HL-60 (cell line): ENCODE data around the gene ZDHHC21.

ENCODE experiments used
- DNase-seq, 2 experiments: peaks; one replicate each; pipeline ENCODE4 v3.0.0-alpha.2; 2010 to 2020; ENCODE audit warnings: low read depth in 1 of 2, low spot score in 1 of 2
- H3K27ac ChIP-seq: fragments of 250-450 bp; sonication (Bioruptor Pico); replicated peaks from 2 replicates; pipeline ENCODE4 v1.5.1; 2020; ENCODE audit warnings: mild to moderate bottlenecking, moderate library complexity
- H3K27me3 ChIP-seq: fragments of 250-450 bp; sonication (Bioruptor Pico); 2 replicates; pipeline ENCODE4 v1.5.1; 2021; ENCODE audit warnings: mild to moderate bottlenecking, moderate library complexity; ENCODE audit not compliant: insufficient read depth, poor library complexity, severe bottlenecking
- H3K4me3 ChIP-seq: replicated peaks from 2 replicates; pipeline ENCODE4 v1.5.1; 2011; ENCODE audit warnings: mild to moderate bottlenecking, control low read depth, low read length; ENCODE audit not compliant: insufficient read depth
- CTCF ChIP-seq: IDR thresholded peaks from one replicate; pipeline ENCODE4 v1.5.1; 2011; ENCODE audit warnings: low read length, control low read depth, inconsistent platforms; ENCODE audit not compliant: insufficient read depth
- GABPA ChIP-seq: IDR thresholded peaks from 2 replicates; pipeline ENCODE4 v1.6.1; 2012; ENCODE audit warnings: low read depth
- POLR2AphosphoS5 ChIP-seq: IDR thresholded peaks from 2 replicates; pipeline ENCODE4 v1.6.1; 2012; ENCODE audit warnings: low read depth
- REST ChIP-seq: IDR thresholded peaks from 2 replicates; pipeline ENCODE4 v1.6.1; 2012; ENCODE audit warnings: low read depth; ENCODE audit not compliant: insufficient replicate concordance
- SPI1 ChIP-seq: IDR thresholded peaks from 2 replicates; pipeline ENCODE4 v1.6.1; 2012; ENCODE audit warnings: low read depth, mild to moderate bottlenecking, borderline replicate concordance

The ZDHHC21 gene

DNA sequence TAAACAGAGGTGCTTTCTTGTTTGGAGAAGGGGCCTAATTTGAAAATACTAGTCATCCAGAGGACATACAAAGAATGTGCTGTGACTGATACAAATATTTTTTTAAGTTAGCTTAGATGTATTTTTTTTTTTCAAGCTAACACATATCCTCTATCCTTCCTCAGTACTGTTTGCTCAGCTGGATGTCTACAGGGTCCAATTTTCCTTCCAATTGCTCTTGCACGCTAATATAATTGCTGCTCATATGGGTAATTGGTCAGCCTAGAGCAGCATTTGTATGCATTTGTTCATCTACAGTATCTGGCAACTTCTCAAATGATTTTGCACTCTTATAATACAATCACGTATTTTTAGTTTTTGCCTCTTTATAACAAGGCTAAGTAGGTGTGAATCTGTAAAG, 84.7 kb downstream of the ZDHHC21 start:
- Histone ChIP-seq H3K27me3 (no peaks in the 10 kb centered on the region), H3K4me3 (no peak overlapping the region), H3K27ac (no peak overlapping the region)
- TF ChIP-seq CTCF (no peak), POLR2AphosphoS5 (no peak), SPI1 (no peak), GABPA (no peak), REST (no peak)
- no peak for DNase-seq

DNA sequence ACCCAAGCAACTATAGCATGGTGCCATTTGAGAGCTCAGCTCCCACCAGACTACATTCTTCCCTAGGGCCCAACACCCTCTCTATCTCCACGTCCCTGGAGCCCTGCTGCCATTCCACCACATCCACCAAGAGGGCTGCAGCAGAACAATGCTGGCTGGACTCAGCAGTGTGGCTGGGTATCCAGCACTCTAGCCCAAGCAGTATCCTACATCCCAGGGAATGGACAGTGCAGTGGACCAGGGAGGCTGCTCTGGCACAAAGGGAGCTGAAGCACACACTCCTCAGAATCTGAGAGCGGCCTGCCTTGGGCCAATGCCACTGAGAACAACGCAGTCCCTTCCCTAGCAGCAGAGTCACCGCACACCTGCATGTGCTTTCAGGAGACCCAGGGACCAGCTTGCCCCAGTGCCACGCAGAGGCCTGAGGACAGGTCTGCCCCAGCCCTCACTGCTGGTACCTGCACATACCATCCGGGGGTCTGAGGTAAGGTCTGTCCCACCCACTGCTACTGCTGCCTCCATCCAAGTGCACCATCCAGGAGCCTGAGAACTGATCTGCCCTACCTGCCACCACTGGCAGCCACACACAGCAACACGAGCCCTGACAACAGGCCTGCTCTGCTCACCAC, 95.9 kb downstream of the ZDHHC21 start:
- no peaks in the 10 kb centered on the region for H3K27me3 ChIP-seq
- no peak for DNase-seq

More for the DNA sequence above, 95.9 kb downstream of the ZDHHC21 start:
- H3K4me3 ChIP-seq = no peak overlapping the region
- no peak for TF ChIP-seq SPI1
- no peak for TF ChIP-seq POLR2AphosphoS5
- no peak for TF ChIP-seq CTCF
- TF ChIP-seq GABPA = no peak
- no peak for TF ChIP-seq REST
- H3K27ac ChIP-seq = no peak overlapping the region
